Measurements from ENCODE around the gene CACNA1S.

GRCh38 chr1:201155354-201155753 lies 43.1 kb upstream of the CACNA1S start:
- TF ChIP-seq POLR2AphosphoS5 (IDR thresholded peaks at IDR 0.05; ENCODE audit: low read depth, low read length) (no peak), REST (IDR thresholded peaks at IDR 0.05; ENCODE audit: insufficient read depth in 1 of 2, low read depth in 2 of 2, low read length in 1 of 2) (no peak)

All from Panc1 (cell line).